Transverse colon (tissue), 4 donors: ENCODE measurements around the gene LONP1.

Experiments
- POLR2A ChIP-seq: fragments of 450-650 bp; IDR thresholded peaks from one replicate; pipeline ENCODE4 v1.6.1; 2016; ENCODE audit warnings: antibody characterized with exemption, mild to moderate bottlenecking, moderate library complexity
- POLR2AphosphoS5 ChIP-seq, 3 donors: sonication (generic); formaldehyde crosslinking; IDR thresholded peaks; one replicate each; pipeline ENCODE4 v1.6.1; 2016; ENCODE audit warnings: antibody characterized with exemption in 3 of 3
- TF ChIP-seq, protein P1 (sequence below), 5 experiments: fragments of 200-600 bp in 3 of 5; fragments of 450-650 bp in 2 of 5; sonication (generic) in 3 of 5; IDR thresholded peaks; 1 replicate in 2 of 5; 2 replicates in 3 of 5; pipeline ENCODE4 v1.5.1; 2016 to 2017; ENCODE audit warnings: antibody characterized with exemption in 5 of 5, inconsistent platforms in 3 of 5, mild to moderate bottlenecking in 2 of 5, moderate library complexity in 1 of 5

DNA sequence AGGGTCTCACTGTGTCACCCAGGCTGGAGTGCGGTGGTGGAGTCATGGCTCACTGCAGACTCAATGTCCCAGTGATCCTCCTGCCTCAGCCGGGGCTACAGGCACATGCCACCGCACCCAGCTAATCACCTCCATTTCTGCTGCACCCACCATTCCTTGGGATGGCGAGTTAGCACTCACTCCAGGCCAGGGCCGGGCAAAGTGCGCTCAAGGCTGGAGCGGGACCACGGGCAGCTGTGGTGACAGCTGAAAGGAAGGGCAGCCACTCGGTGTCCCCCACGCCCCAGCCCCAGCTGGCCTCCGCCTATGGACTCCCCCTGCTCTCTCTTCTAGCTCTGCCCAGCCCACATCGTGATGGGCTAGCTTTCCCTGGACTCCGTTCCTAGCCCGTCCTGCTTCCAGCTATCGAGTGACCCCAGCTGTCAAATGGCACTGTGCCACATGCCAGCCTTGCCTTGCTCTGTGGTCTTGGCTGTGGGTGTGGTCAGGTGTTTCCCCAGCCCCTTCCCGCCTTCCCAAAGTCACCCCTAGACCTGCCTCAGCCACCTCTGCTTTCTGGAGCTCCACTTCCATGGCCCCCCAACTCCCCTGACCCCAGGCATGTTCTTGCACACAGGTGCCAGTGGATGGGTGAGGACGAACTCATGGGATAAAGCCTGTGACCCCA lies 43.7 kb downstream of the LONP1 start:
- TF ChIP-seq, protein P1, sequence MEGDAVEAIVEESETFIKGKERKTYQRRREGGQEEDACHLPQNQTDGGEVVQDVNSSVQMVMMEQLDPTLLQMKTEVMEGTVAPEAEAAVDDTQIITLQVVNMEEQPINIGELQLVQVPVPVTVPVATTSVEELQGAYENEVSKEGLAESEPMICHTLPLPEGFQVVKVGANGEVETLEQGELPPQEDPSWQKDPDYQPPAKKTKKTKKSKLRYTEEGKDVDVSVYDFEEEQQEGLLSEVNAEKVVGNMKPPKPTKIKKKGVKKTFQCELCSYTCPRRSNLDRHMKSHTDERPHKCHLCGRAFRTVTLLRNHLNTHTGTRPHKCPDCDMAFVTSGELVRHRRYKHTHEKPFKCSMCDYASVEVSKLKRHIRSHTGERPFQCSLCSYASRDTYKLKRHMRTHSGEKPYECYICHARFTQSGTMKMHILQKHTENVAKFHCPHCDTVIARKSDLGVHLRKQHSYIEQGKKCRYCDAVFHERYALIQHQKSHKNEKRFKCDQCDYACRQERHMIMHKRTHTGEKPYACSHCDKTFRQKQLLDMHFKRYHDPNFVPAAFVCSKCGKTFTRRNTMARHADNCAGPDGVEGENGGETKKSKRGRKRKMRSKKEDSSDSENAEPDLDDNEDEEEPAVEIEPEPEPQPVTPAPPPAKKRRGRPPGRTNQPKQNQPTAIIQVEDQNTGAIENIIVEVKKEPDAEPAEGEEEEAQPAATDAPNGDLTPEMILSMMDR (IDR thresholded peaks at IDR 0.05) = no peak
- TF ChIP-seq POLR2A (no peak), POLR2AphosphoS5 (IDR thresholded peaks at IDR 0.05) (no peak)
